Omental fat pad (tissue), 4 donors: Measurements from ENCODE around the gene SPINK4. TPM values are rescaled to one million over a fixed set of nuclear protein-coding genes. Genes with fewer than 3 reads are reported as not detected.
A peak's percentile ranks its signal among the peaks of the same experiment; 100 is the strongest.

Experiments
- ATAC-seq: fragments of 150-250 bp; one replicate; pipeline ENCODE4 v1.9.1; 2016; ENCODE audit warnings: mild to moderate bottlenecking, moderate library complexity; ENCODE audit not compliant: low FRiP score
- DNase-seq: peaks from one replicate; pipeline ENCODE4 v3.0.0-alpha.2; 2019; ENCODE audit warnings: low spot score
- total RNA-seq, 4 donors: library from RNA; depleted of rRNA; stranded (reverse); fragments of >200 nt; gene quantifications; one replicate each; pipeline ENCODE4 v1.1.0, GENCODE V29; 2016
- TF ChIP-seq, protein P1 (sequence below), 3 donors: fragments of 450-650 bp; IDR thresholded peaks; one replicate each; pipeline ENCODE4 v1.5.1; 2016 to 2017; ENCODE audit warnings: antibody characterized with exemption in 3 of 3, mild to moderate bottlenecking in 3 of 3, moderate library complexity in 2 of 3

Gene SPINK4
- total RNA-seq, 4 donors from 2014 or later: not detected

DNA sequence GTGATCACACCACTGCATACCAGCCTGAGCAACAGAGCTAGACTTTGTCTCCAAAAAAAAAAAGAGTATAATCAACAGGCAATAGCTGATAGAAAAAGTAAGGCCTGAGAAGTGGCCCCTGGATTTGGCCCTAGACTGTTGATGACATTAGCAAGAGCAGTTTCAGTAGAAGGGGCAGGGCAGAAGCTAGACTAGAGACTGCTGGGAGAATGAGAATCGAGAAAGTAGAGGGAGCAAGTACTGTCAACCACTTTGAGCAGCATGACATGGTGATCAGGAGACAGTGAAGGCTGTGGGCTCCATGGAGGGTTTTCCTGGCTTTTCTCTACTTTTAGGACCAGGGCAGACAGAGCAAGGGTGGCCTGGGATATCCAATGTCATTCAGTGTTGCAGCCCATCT is 37.9 kb upstream of the SPINK4 start:
- ATAC-seq: no peak
- DNase-seq: no peak
- TF ChIP-seq, protein P1, sequence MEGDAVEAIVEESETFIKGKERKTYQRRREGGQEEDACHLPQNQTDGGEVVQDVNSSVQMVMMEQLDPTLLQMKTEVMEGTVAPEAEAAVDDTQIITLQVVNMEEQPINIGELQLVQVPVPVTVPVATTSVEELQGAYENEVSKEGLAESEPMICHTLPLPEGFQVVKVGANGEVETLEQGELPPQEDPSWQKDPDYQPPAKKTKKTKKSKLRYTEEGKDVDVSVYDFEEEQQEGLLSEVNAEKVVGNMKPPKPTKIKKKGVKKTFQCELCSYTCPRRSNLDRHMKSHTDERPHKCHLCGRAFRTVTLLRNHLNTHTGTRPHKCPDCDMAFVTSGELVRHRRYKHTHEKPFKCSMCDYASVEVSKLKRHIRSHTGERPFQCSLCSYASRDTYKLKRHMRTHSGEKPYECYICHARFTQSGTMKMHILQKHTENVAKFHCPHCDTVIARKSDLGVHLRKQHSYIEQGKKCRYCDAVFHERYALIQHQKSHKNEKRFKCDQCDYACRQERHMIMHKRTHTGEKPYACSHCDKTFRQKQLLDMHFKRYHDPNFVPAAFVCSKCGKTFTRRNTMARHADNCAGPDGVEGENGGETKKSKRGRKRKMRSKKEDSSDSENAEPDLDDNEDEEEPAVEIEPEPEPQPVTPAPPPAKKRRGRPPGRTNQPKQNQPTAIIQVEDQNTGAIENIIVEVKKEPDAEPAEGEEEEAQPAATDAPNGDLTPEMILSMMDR (IDR thresholded peaks at IDR 0.05): no peak

GRCh38 chr9:33202552-33203201 is 37.3 kb upstream of the SPINK4 start:
- TF ChIP-seq, protein P1 (IDR thresholded peaks at IDR 0.05): no peak
- DNase-seq (no peak), ATAC-seq (no peak)

DNA sequence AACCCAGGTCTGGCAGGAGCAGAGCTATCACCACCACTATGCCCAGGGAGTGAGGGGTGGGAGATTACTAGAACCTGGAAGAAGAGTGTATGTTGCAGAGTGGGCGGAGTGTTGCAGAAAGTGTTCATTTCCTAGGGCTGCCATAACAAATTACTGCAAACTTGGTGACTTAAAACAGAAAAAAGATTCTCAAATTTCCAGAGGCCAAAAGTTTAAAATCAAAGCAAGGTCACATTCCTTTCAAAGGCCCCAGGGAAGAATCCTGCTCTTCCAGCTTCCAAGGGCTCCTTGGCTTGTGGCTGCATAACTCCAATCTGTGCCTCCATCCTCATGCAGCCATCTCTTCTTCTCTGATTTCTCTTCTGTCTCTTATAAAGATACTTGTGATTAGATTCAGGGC is 30.6 kb upstream of the SPINK4 start:
- no peak for ATAC-seq
- no peak for DNase-seq
- TF ChIP-seq, protein P1 (IDR thresholded peaks at IDR 0.05): no peak

DNA sequence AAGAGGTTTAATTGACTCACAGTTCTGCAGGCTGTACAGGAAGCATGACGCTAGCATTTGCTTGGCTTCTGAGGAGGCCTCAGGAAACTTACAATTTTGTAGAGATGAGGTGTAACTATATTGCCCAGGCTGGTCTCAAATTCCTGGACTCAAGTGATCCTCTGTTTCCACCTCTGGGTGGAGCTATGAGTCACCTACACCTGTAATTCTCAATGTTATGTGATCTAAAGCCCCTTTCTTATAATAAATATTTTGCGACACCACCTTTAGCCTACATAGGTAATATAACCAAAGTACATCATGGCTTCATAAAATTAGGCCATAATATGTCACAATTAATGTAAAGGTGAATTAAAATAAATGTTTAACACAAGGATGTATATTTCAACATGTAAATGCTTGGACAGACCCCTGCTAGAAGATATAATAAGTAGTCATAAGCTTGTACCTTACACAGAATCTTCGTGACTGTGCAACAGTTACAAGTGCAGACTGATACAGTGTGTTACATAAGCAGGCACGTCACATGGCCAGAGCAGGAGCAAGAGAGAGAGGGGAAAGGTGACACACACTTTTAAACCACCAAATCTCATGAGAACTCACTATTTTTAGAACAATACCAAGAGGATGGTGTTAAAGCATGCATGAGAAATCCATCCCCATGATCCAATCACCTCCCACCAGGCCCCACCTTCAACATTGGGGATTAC is 29.8 kb upstream of the SPINK4 start:
- no peak for DNase-seq
- ATAC-seq: no peak
- TF ChIP-seq, protein P1 (IDR thresholded peaks at IDR 0.05): no peak

- ATAC-seq: peak; percentile 30
- no peak for DNase-seq
- TF ChIP-seq, protein P1 (IDR thresholded peaks at IDR 0.05): no peak
Observed at GRCh38 chr9:33211695-33212393, 28.1 kb upstream of the SPINK4 start.

DNA sequence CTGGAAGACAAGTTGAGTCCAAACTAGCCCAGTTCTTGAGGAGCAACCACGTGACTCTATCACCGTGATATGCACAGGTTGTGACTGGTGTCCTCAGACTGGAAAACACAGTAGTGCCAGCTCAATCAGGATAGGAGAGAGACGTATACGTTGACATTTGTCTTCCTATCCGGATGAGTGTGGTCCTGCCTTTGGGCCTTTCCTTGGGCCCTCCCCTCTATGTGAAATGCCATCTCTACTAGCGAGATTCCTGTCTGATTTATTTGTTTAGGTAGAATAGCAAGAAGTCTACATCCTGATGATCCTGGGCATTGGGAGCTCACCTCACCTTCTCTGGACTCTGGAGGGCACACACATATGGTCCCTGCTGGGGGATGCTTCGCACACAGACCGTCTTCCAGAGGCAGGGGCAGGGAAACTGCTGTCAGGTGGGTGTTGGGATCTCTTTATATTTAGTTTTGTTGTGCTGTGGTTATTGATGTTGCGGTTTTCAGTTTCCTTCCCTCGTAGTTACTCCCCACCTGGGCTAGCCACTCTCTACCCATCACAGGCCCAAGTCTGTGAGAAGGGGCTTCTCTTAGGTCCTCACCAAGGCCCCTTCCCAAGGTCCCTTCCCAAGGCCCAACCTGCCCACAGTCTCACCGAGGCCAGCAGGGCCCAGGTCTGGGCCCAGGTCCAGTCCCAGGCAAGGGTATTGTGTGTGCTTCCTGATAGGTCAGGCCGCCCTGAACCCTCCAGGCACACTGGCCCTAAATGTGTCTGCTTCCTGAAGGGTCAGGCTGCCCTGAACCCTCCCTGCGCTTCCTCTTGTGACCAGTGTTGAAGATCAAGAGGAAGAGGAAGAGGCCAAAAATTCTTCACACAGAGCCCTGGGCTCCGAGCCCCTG is 19.0 kb upstream of the SPINK4 start:
- ATAC-seq (peak; percentile 38), DNase-seq (no peak)
- TF ChIP-seq, protein P1 (IDR thresholded peaks at IDR 0.05): no peak
